Cardiac septum (tissue), 1 donor: ENCODE results near the gene FBN1. TPM values are rescaled to one million over a fixed set of nuclear protein-coding genes. Genes with fewer than 3 reads are reported as not detected.

Experiments
- DNase-seq: peaks from one replicate; pipeline ENCODE4 v3.0.0-alpha.2; 2020; ENCODE audit warnings: low spot score
- intact Hi-C: fragments of 100-400 bp; cut with DNase I; formaldehyde crosslinking; loops from one replicate; pipeline ENCODE4 v1.14.0; 2022
- total RNA-seq: library from RNA; stranded (reverse); fragmentation: NEBNext Ultra II Directional; extraction: Animal tissue kit (Norgen Biotek cat#: 25700); gene quantifications from one replicate; pipeline ENCODE4 v1.2.1, GENCODE V29; 2021
- donor health status: DM: no; HTN: no; CAD: no.

The FBN1 gene
- total RNA-seq, 1 donor from 2014 or later: 32.1 TPM

DNA sequence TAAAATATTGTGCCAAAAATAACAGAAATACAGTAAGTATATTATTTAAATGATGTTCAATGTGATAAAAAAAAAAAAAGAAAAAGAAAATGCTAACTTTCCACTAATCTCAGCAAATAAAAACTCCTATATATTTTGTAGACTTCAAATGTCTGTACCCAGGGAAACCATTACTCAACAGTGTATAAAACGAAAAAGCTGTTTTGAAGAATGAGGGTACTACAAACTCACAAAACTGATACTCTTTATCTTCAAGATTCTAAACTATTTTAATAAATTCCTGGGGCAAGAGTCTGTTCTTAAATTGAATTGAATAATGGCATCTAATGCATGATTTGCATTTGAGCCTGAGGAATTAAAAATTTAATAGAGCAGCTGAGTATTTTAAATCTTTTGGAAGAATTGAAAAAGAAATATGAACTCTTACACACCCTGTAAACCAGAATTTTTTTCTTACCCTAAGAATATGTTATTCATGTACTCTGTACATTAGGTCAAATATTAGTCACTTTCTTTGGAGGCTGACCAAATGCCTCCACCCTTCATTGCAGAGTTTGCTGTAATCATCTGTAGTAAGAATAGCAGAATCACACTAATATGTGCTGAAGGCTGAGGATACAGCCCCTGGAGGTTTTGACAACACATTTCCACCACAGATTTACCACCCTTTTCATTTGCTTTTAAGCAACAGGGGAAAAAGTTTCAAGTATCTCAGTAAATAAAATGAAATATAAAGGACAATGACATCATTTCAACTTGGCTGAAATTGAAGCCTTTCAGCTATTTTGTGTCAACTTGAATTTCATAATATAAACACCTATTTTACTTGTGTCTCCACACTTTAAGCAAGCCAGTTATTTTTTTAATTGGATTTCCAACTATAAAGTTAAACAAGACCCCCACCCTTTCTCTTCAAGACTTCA lies 79.7 kb downstream of the FBN1 start:
- DNase-seq: no peak
- intact Hi-C loops: loop anchor here (10.0 kb wide), 1 partner anchor 79 kb away; the partner anchor contains the start of gene FBN1

DNA sequence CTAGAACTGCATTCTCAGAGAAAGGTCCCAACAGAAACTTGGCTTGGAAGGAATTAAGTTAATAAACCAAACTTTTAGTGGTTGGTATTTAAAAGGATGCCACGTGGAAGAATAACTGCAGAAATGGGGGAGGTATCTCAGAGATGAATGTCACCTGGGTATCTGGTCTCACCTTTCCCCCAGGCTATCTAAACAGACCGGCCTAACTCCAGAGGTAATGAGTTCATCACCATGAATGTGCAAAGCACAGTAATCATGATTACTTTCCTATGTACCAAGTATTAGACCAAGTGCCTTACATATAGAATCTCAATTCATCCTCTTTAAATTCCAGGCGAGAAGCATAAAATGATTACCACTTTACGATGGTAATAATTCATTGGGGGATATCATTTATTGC lies 80.8 kb downstream of the FBN1 start:
- DNase-seq: no peak
- intact Hi-C loops: loop anchor here (10.0 kb wide), 1 partner anchor 80 kb away; the partner anchor contains the start of gene FBN1

DNA sequence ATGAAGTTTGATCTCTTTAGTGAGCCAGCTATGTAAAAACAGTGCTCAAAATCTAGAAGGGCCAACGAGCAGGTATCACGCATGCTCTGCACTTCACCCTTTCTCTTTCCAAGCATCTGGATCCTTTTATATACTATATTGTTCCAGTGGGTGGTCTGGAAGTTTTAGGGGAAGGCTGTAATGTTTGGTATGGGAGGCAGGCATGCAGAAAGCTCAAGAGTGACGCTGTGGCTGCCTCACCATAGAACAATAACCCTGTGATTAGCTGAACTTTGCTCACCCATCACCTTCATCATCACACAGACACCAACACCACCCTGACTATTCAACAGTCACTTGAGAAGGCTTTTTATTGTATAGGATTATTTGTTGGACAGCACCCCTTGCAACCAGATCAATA lies 81.6 kb downstream of the FBN1 start:
- intact Hi-C loops: loop anchor here (10.0 kb wide), 1 partner anchor 81 kb away; the partner anchor contains the start of gene FBN1
- DNase-seq: no peak

DNA sequence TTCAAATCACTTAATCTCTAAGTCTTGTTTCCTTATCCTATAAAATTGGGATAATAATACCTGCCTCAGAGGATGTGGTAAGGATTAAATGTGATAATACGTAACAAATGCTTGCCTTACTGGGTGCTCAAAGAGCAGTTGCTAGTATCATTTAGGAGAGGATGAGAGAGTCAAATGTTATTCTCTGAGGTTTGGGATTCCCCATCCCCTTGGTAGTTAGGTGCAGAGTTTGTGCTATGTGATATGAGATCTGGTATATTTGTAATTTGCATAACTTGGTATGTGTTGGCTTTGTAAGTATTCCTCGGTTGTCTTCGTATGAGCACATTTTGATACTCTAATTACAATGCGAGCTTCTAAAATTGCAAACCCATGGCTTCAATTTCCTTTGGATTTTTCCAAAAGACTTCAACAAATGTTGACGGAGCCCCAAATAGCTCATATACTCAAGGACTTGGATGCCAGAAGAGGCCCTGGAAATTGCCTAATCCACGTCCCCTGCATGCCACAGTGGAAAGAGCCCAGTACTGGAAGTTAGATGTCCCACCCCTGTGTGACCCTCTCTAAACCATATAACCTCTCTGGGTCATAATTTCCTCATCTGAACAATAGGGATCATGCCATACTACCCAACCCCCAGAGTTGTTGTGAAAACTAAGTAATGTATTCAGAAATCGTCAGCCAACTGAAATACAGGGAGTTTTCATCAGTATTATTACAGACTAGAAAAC lies 85.0 kb downstream of the FBN1 start:
- intact Hi-C loops: loop anchor here (10.0 kb wide), 1 partner anchor 84 kb away; the partner anchor contains the start of gene FBN1
- no peak for DNase-seq

DNA sequence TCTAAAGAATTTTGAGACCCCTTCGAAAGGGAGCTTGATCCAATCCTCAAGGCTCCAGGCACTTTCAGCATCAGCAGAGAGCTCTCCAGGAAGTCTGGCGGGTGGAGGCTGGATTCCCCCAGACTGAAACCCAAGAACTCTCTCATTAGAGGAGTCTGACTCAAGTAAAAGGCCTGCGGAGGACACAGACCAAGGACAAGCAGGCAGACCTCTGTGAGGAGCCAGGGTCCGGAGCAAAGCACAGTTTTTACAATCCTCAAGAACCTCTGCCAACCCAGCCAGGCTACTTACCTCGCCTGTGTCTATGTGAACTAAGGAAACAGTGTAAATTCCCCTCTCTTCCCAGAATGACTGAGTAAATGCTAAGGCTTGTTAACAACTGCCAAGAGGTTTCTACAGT lies 86.2 kb downstream of the FBN1 start:
- intact Hi-C loops: no loop called here
- DNase-seq: no peak

DNA sequence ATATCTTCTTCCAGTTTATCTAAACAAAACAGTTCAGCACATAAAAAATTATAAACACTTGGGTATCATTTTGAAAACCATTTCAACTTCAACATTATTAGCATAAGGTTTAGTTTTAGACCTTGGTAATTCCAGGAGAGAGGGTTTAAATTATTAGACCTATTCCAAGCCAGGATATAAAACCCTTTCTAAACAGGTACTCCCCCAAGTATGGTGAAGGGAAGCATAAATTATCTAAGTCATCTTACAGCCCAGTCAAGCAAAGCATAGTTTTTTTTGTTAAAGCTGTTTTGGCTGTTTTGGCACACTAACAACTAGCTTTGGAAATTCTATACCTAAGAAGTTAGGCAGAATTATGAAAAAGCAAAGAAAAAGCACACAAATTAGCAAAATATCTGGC lies 87.3 kb downstream of the FBN1 start:
- intact Hi-C loops: no loop called here
- DNase-seq: no peak

DNA sequence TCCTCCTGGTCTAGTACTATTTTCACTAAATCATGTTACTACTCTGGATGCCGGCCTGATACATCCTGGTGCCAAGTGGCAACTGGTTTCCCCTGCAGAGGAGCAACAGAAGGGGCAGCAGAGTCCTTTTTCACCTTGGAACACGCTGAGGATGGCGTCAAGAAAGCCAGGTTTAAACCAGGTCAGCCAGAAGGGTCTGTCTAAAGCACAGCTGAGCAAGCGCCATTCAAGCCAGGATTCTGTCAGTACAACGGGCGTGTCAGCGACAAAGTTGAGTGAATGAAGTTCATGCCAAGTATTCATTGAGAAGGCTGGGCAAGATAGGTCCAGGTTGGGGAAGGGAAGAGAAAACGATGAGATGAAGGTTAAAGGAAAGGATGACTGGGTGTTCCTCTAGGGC lies 88.2 kb downstream of the FBN1 start:
- intact Hi-C loops: no loop called here
- DNase-seq: no peak

DNA sequence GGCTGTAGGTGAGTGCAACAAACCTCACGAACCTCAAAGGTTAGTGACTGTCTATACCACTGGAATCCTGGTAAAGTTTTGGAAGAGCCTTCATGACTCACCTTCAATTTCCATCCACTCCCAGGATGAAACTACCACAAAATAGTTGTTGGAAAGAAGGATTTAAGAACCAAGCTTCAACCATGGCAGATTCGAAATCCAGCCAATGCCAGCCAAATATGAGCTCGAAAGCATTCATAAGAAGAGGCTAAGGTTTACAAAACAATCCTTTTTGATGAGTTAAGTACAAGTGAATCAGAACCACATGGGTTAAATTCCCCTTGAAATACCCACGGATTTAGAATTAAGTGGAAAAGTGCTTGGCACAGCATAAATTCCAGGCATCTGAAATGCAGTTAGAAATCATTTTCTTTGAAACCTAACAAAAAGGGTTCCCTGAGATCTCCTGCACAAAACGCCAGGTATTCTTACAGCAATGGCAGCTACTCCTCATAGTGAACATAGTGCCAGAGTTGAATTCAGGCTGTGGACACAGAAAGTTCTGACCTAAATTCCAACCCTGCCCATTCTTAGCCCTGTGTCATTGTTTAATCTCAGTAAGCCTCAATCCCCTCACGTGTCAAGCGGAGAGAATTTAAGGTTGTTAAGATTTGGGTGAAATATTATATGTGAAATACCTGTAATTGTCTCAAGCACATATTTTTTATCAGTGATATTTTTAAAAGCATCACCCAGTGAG lies 89.2 kb downstream of the FBN1 start:
- intact Hi-C loops: no loop called here
- DNase-seq: no peak

DNA sequence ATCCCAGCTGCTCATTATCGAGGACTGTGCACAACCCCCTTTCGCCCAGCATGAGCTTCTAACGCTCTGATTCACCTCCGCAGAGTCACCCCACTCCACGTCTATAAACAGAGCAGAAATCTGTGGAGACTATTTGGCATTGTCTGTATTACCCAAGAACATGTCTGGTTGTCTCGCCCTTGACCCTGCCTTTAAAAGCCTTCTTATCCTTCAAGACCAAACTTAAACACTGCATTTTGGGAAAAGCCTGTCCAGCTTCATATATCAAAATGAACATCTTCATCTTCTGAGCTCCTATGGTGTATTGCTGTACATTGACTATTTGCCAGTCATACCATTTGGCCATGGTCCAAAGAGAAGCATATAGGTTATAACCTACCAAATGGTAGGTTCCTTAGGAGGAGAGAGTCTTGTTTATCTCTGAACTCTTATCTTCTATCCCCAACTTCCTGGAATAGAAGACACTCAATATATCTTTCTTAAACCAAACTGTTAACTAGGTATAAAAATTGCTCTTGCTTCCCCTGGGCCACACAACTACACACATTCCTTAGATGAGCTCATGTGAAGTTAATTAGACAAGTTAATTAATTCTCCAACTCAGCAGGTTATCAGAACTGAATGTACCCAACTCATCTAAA lies 90.1 kb downstream of the FBN1 start:
- intact Hi-C loops: no loop called here

DNA sequence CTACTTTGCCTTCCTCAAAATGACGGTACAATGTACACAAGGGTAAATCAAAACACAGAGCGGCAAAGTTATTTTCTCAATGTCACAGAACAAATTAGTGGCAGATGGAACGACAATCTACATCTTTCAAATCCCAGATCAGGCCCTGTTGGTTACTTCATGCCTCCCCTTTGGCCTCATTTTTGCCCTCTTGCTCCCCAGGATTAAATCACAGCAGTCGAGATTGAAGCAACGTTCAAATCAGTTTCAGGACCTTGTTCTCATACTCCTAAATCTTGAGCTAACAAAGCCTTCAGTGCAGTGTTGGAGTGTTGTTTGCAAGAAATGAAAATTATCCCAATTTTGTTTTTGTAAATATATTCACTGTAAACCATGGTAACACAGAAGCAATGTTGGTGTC lies 91.4 kb downstream of the FBN1 start:
- no peak for DNase-seq
- intact Hi-C loops: no loop called here

More for the DNA sequence above, 90.1 kb downstream of the FBN1 start:
- DNase-seq: no peak

DNA sequence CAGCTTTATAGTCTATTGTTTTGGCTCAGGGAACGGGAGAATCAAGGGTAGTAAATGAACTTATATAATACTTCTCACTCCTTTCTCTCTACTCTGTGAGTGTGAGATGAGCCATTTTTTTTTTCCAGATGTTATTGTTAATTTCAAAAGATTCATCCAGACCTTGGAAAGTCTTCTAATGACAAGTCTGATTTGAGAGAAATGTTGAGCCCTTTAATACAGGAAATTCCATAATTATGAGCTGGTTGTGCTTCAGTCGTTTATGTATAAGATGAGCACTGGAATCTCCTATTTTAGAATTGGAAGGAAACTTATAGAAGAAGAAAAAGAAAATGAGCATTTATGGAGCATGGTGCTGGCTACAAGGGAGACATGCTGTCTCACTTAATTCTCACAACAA lies 92.0 kb downstream of the FBN1 start:
- intact Hi-C loops: no loop called here
- DNase-seq: no peak

DNA sequence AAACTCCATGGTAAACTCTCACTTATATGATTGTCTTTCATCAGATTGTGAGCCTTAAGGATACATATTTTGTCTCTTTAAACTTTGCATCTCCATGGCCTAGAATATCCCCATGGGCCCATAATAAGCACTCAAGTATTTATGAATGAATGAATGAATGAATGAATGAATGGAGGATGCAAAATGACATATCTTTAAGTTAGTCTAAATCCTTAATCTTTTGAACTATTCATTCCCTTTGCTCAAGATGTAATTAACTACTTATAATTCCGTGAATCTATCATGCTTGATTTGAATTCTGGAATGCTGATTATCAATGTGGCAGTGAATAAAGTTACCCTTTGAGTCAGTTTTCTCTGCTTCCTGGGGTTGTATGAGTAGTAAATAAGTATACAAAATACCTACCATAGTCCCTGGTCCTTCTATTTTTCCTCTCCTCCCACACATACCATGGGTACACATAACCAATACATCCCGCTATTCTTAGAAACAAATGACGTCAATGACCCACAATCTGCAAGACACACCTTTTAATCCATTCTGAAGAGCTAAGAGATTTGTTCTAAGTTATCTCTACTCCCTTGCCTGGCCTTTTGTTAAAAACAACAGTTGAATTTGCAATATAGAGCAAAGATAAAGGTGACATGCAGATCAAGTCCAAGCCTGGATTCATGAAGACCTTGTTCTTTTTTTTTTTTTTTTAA lies 94.5 kb downstream of the FBN1 start:
- intact Hi-C loops: no loop called here
- no peak for DNase-seq

DNA sequence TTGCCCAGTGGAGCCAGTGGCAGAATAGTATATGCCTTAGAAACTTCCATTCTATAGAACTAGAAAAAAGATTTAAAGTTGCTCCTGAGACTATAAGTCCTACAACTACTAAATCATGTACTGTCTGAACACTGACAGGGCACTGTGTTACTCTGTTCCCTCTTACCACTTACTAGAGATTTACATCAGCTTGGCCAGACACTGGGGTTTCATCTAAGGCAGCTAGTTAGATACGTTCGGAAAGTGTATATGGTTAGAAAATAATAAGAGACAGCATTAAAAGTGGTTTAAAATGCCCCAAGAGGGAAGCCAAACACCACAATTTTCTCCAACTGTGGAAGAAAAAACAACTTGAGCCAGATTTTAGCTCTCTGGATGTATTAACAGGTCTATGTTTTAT lies 97.1 kb downstream of the FBN1 start:
- DNase-seq: no peak
- intact Hi-C loops: no loop called here

DNA sequence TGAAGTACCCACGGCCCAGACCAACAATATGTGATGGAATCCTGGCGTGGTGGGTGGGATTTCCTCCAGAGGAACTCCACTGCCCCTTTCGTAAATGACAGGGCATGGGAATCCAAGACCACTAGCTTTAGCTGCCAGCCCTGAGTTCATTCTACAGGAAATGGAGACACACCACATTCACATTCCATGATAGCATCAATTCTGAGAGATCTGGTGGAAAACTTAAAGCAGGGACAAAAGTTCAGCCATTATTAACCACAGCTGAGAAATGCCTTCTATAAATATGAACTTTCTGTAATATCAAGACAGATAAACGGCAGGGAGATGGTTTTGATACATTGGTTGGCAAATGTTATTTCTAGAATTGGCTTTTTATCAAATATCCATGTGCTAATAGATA lies 98.2 kb downstream of the FBN1 start:
- intact Hi-C loops: no loop called here
- DNase-seq: no peak

DNA sequence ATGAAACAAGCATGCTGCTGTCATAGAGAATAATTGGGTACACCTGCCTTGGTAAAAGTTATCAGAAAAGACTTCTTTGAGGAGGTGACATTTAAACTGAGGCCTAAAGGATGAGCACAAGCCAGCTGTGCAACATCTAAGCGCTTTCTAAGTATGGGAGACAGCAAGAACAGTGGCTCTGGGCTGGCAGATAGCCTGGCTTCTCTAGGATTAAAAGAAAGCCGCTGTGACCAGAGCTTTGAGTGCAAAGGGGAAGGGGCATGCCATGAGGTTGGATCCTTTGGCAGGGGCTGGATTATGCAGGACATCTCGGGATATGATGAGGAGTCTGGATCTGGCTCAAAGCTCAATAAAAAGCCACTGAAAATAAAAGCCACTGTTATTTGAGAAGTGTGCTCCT lies 99.2 kb downstream of the FBN1 start:
- no peak for DNase-seq
- intact Hi-C loops: no loop called here

DNA sequence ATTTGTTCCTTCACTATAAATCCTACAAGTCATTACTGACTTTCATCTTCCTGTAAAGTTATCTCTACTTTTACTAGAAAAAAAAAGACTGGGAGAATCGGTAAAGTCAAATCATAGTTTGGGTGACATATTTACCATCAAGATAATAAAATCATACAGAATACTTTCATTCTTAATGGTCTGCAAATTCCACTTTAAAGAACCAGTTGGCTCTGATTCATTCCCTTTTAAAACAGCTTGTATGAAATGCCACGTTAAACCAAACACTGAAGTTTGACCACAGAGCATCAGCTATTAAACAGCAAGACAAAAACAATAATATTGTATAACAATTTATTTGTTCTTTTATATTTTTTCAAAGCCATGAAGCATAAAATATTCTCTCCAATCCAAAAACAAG lies 100.7 kb downstream of the FBN1 start:
- intact Hi-C loops: no loop called here
- DNase-seq: no peak

DNA sequence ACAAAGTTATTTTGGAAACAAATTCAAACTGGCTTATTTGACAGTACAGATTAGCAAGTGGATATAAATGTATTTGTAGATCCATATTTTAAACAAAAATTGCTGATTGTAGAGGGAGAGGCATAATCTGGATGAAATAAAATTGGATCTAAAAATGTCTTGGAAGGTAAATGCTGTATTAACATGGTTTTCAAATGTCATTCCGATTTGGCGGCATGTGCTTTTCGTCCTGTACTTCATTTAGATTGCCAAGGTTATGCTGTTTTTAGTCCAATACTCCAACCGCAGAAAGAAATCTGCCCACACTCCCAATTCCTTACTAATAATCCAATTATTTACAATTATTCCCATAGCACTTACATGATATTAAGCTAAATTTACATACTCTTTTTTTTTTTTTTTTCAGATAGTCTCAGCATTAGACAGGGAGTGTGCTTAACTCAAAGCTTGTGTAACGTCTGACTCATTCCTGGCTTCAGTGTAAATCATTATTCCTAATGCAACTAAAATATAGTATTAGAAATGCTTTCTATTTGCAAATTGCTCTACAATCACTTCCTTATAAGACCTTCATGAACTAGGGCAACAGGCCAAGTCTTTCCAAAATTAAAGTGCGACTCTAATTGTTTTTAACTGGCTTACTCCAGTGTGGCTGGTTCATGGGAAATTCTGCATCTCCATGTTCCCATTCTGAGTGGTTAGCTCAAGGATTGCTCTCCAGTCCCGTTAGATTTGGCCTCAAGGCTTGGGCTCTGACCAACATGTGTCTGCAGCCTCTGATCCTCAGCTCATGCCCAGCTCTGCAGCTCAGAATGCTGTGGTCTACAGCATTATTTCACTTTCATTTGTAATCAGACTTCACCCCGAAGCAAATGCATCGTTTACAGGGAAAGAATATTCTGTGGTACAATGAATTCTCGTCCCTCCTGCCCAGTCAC lies 103.9 kb downstream of the FBN1 start:
- intact Hi-C loops: no loop called here

DNA sequence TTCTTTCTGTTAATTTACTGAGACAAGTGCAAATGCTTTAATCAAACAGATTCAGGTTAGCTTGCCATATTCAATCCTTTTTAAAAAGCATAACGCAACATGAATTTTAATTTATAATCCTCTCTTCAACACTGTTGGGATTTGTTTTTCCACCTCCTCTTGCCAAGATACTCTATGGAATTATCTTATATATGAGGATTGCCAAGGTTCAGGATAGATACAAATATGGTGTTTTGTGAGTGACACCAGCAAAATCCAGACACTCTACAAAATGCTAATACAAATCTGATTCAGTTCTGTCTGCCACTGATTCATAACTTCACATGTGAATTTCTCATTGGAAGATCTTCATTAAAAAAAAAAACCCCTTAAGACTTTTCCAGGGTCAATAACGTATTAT lies 104.8 kb downstream of the FBN1 start:
- intact Hi-C loops: no loop called here
- no peak for DNase-seq

More for the DNA sequence above, 103.9 kb downstream of the FBN1 start:
- DNase-seq: no peak
